Stimulated activated naive CD4-positive, alpha-beta T cell treated with Interleukin-2 at 50 U/mL for 16 hours (primary cell): ENCODE data around the gene PAPOLA.

ENCODE experiments used
- DNase-seq: peaks from one replicate; lab custom pipeline; 2025; lab: John Stamatoyannopoulos, UW

The PAPOLA gene

GRCh38 chr14:96586056-96586455, 83.9 kb downstream of the PAPOLA start:
- no peak for DNase-seq

DNA sequence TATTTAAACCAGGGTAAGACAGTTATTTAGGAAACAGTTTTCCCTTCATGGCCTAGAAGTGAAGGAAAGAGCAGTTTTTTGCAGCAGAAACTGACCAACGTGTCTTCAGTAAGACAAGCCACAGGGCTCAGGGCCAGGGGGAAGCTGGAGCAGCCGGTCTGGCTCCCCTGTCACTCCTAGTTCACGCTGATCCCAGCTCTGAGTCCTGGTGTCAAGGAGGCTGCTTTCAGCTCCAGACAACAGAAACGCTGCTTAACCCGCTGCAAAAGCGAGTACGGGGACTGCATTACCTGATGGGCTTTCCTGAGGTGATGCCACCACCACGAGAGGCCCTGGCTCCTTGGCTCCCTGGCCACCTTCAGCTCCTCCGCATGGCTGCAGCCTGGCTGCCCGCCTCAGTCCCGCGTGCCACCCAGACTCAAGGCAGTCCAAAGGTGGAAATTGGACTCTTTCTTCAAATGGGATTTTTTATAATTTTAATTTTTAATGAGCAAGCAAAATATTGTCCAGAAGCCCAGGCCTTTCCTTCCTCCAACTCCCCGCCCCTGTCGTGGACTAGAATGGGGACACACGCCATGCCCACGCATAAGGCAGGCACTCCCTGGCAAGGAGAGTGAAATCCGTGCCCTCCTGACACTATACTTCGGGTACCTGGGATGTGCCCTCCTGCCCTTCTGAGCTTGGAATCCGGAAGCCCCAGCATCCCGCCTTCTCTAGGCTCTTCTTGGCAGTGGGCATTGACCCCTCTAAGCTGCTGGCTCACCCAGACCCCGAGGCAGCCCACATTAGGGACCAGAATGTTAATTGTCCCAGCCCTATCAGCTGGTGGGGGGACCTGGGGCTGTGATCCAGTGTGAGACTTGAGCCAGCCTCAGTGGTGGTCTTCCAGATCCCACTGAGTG, 85.0 kb downstream of the PAPOLA start:
- DNase-seq = no peak

DNA sequence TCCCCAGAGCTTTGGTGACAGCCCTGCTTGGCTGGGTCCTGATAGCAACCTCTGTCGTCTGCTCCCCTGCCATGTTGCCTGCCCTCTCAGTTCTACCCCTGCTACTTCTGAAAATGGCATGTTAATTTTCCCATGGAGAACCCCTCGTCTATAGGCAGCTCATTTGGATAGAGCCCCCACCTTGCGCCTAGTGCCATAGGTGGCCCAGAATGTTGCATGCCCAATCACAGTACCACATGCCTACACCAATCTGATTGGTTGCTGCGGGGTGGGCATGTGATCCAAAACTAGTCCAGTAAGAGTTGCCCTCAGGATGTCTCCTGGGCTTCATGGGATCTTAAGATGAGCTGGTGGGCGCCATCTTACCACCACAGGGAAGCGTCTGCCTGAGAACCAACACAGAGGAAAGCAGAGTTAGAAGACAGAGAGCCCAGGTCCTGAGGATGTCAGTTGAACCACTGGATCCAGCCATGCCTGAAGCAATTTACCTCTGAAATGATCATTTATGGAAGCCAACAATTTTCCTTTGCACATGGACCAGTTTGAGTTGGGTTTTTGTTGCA, 85.7 kb downstream of the PAPOLA start:
- no peak for DNase-seq

- no peak for DNase-seq
These were observed 86.5 kb downstream of the PAPOLA start for GRCh38 chr14:96588410-96589257.

DNA sequence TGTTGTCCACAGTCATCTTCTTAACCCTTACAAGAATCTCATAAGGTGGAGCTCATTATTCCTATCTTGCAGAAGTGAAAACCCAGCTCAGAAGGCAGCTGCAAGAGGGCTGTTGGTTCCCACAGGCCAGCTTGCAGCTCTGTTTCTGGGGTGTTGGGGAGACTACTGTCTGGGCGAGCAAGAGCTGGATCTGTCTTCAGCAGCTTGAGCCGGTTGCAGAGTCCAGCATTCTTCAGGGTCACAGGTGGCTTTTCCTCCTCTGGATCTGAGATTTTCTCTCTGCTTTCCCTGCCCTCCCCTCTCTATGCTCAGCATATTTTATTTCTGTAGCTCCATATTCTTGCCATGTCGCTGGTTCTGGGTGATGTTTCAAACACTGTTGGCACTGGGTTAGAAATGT, 87.4 kb downstream of the PAPOLA start:
- no peak for DNase-seq

DNA sequence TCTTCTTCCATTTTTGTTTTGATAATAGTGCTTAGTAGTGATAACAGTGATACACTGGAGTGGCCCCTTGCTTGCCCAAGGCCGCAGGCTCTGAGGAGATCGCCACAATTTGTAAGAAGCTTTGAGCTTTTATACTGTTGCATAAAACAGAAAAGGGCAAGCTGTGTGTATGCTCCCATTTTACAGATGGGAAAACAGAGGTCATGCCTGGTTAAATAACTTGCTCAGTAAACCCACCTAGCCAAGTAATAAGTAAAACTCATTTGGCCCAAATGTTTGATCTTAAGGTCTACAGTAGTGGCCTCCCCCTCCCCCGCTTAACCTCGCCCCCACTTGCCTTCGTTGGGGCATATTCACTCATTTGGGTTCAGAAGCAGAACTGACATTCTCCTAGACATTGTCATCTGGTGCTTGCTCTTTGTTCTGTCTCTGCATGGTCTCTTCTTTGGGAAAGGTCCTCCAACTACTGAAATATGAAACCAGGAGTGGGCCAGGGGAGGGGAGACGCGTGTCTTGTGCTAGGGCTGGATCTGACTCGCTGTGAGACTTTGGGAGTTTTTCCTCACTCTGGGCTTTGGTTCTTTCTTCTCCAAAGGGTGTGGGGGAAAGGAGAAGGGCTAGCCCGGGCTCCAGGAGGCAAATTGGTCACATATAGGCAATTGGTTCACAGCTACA, 88.1 kb downstream of the PAPOLA start:
- DNase-seq = no peak

DNA sequence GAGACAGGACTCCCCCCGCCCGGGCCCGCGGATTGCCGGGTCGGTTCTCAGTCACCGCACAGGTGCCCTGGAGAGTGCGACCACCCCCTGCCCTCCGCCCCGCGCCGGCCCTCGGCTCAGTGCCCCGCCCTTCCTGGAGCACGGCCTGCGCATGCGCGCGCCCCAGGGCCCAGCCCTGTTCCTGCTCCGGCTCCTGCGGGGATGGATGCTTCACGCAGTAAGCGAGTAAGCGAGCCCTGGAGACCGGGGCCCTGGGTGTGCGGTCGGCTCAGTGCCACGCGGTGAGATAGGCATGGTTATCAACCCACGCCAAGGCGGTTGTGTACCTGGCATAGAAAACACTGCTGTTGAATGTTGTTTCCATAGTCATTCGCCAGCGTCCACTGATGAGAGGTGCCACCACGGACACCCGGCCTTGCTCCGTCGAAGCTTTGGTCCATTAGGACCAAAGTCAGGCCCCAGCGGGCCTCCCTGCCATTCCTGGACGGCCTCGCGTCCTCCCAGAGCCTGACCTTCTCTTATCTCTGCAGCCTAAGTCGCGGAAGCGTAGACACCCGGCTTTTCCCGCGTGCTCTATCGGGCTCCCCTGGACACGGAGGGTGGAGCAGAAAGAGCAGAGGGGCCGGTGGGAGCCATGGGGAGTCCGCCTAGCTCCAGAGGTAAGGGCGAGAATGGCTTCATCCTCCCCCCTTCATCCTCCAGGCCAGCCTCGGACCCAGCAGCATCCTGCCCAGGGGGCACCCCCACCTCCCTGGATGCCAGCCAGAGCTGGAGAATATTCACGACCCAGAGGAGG, 90.6 kb downstream of the PAPOLA start:
- DNase-seq = peak; percentile 53

DNA sequence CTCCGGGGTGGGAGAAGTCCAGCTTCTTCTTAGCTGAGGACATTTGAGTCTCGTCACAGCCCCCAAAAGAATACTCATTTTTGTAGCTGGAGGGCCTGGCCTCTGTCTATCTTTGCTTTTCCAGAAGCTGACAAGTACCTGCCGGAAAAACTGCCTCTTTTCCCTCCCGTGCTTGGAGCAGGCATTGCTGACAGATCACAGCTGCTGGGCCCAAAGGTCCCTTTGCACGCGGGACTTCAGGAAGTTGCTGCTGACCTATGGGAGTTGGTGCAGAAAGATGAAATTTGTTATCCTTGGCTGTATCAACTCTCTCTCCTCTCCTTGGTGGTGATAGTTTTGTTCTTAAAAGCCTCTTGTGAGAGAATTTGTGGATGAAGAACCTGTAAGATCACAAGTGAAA, 92.8 kb downstream of the PAPOLA start:
- DNase-seq = no peak

DNA sequence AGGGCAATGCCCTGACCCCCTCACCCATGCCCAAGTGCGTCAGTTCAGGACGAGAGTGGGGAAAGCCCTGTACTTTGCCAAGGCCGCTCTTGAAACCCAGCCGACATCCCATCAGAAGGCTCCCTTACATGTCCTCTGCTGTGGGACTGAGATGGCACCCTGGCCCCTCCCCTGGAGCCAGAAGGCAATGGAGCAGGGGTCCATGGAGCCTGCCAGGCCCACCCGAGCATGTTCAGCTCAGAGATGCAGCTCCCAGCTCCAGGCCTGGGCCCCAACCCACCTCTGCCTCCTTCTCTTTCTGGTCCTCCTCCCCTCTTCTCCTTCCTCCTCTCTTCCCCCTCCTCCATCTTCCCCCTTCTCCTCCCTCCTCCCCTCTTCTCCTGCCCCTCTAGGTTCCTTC, 95.5 kb downstream of the PAPOLA start:
- DNase-seq = no peak

- no peak for DNase-seq
These were observed 96.2 kb downstream of the PAPOLA start for GRCh38 chr14:96598332-96598928.

- no peak for DNase-seq
These were observed 96.9 kb downstream of the PAPOLA start for GRCh38 chr14:96599076-96599475.

- DNase-seq = no peak
These were observed 100.0 kb downstream of the PAPOLA start for GRCh38 chr14:96602186-96602585.

- DNase-seq = no peak
These were observed 101.4 kb downstream of the PAPOLA start for GRCh38 chr14:96603350-96604255.

DNA sequence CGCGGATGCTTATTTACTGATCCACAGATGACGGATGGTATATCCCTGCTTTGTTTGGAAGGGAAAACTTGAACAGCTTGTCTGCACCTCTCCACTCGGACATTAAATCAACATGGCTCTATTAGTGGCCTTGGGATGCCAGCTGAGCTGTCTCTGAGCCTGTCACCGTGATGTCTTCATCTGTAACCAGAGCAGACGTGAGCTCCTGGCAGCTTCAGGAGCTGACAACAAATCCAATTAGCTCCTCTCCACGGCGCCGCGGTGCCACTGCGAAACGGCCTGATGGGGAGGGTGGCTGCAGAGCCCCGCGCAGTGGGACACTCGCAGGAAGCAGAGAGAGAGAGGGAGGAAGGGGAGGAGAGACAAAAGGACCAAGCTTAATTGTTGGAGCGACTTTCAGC, 112.3 kb downstream of the PAPOLA start:
- no peak for DNase-seq

GRCh38 chr14:96616161-96616721, 114.1 kb downstream of the PAPOLA start:
- DNase-seq = no peak
